PC-9 (cell line): ENCODE results near the gene SKIDA1.

Experiments used
- EZH2 ChIP-seq: fragments of 200-600 bp; sonication (generic); IDR thresholded peaks from 2 replicates; pipeline ENCODE4 v1.8.0; 2017; ENCODE audit warnings: antibody characterized with exemption, low read depth
- TF ChIP-seq, protein P1 (sequence below): fragments of 200-600 bp; sonication (generic); conservative IDR thresholded peaks from 2 replicates; pipeline ENCODE4 v1.6.1; 2017; ENCODE audit warnings: mixed run types, antibody characterized with exemption, mild to moderate bottlenecking, moderate library complexity

DNA sequence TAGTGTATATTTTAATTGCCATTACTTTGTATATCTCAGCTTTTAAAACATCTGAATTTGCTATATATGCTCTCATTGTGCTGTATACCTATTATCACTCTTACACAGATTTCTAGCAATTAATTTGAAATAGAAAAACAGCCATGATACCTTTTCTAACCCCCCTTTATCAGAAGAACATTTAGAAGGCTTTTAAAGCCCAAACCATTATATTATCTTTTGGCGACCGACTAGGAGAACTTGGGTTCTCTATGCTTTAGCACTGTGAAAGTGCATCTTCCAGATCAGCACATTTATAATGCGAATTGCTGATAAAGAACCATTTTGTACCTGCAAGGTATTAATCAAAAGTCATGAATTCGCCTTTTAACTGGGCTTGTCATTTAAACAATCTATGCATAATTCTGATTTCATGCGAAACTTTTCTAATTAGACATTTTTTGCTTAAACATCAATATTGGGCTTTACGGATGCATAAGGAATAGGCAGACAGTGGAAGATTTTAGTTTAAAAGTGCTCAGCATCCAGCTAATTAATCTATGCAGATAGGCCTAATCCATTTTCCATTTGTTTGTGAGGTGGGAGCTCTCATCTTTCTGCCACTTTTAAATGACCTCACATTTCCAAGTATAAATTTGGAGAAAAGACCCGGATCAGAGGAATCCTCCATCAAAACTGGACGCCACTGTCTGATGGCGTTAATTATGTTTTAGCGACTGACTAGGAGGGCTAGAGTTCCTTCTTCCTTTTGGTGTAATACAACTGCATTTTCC, 7.4 kb upstream of the SKIDA1 start:
- TF ChIP-seq EZH2, result no peak
- TF ChIP-seq, protein P1, sequence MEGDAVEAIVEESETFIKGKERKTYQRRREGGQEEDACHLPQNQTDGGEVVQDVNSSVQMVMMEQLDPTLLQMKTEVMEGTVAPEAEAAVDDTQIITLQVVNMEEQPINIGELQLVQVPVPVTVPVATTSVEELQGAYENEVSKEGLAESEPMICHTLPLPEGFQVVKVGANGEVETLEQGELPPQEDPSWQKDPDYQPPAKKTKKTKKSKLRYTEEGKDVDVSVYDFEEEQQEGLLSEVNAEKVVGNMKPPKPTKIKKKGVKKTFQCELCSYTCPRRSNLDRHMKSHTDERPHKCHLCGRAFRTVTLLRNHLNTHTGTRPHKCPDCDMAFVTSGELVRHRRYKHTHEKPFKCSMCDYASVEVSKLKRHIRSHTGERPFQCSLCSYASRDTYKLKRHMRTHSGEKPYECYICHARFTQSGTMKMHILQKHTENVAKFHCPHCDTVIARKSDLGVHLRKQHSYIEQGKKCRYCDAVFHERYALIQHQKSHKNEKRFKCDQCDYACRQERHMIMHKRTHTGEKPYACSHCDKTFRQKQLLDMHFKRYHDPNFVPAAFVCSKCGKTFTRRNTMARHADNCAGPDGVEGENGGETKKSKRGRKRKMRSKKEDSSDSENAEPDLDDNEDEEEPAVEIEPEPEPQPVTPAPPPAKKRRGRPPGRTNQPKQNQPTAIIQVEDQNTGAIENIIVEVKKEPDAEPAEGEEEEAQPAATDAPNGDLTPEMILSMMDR, result no peak
